DND-41 (cell line): ENCODE measurements around the gene PSD2.

Experiments used
- ATAC-seq: fragments of 200-7000 bp; cut with Tn5 transposase; 3 replicates; pipeline ENCODE4 v1.9.1; 2021; ENCODE audit warnings: low read depth; ENCODE audit not compliant: insufficient read depth
- DNase-seq: peaks from one replicate; pipeline ENCODE4 v3.0.0-alpha.2; 2020
- H2AFZ ChIP-seq: 2 replicates; pipeline ENCODE4 v1.6.0; 2012; ENCODE audit warnings: low read depth, low read length
- H3K27ac ChIP-seq: 2 replicates; pipeline ENCODE4 v1.5.1; 2012; ENCODE audit warnings: low read length, inconsistent platforms
- H3K27me3 ChIP-seq: fragments of 200-600 bp; sonication (generic); 2 replicates; pipeline ENCODE4 v1.6.0; 2012; ENCODE audit warnings: low read length, mild to moderate bottlenecking, inconsistent platforms; ENCODE audit not compliant: insufficient read depth, poor library complexity
- H3K36me3 ChIP-seq: 2 replicates; pipeline ENCODE4 v1.5.1; 2012; ENCODE audit warnings: low read length, inconsistent platforms; ENCODE audit not compliant: insufficient read depth
- H3K4me1 ChIP-seq: 2 replicates; pipeline ENCODE4 v1.5.1; 2012; ENCODE audit warnings: mild to moderate bottlenecking, low read length; ENCODE audit not compliant: insufficient read depth
- H3K4me2 ChIP-seq: 2 replicates; pipeline ENCODE4 v1.6.0; 2012; ENCODE audit warnings: mild to moderate bottlenecking, moderate library complexity, low read length, inconsistent platforms; ENCODE audit not compliant: insufficient read depth
- H3K4me3 ChIP-seq, 2 experiments: fragments of 200-600 bp in 1 of 2; shearing (Covaris generic) in 1 of 2; 2 replicates each; pipeline ENCODE4 v1.5.1; 2012 to 2016; ENCODE audit warnings: inconsistent platforms in 2 of 2, low read length in 2 of 2, mild to moderate bottlenecking in 2 of 2, low read depth in 1 of 2, moderate library complexity in 1 of 2
- H3K79me2 ChIP-seq: 2 replicates; pipeline ENCODE4 v1.6.0; 2012; ENCODE audit warnings: low read length, inconsistent platforms; ENCODE audit not compliant: insufficient read depth
- H3K9ac ChIP-seq: 2 replicates; pipeline ENCODE4 v1.6.0; 2012; ENCODE audit warnings: low read depth, mild to moderate bottlenecking, inconsistent platforms, low read length, moderate library complexity
- H3K9me3 ChIP-seq: 2 replicates; pipeline ENCODE4 v1.5.1; 2012; ENCODE audit warnings: low read length, moderate library complexity, mild to moderate bottlenecking, inconsistent platforms; ENCODE audit not compliant: insufficient read depth, severe bottlenecking
- H4K20me1 ChIP-seq: 2 replicates; pipeline ENCODE4 v1.6.0; 2012; ENCODE audit warnings: low read length; ENCODE audit not compliant: insufficient read depth
- EZH2 ChIP-seq: IDR thresholded peaks from 3 replicates; pipeline ENCODE4 v1.6.1; 2012; ENCODE audit warnings: borderline replicate concordance, low read depth, mild to moderate bottlenecking, moderate library complexity, low read length, inconsistent platforms; ENCODE audit not compliant: severe bottlenecking
- TF ChIP-seq, protein P1 (sequence below): IDR thresholded peaks from 2 replicates; pipeline ENCODE4 v1.5.1; 2012; ENCODE audit warnings: borderline replicate concordance, low read length, moderate library complexity, mild to moderate bottlenecking; ENCODE audit not compliant: poor library complexity, severe bottlenecking; ENCODE audit errors: extremely low read depth

The PSD2 gene

DNA sequence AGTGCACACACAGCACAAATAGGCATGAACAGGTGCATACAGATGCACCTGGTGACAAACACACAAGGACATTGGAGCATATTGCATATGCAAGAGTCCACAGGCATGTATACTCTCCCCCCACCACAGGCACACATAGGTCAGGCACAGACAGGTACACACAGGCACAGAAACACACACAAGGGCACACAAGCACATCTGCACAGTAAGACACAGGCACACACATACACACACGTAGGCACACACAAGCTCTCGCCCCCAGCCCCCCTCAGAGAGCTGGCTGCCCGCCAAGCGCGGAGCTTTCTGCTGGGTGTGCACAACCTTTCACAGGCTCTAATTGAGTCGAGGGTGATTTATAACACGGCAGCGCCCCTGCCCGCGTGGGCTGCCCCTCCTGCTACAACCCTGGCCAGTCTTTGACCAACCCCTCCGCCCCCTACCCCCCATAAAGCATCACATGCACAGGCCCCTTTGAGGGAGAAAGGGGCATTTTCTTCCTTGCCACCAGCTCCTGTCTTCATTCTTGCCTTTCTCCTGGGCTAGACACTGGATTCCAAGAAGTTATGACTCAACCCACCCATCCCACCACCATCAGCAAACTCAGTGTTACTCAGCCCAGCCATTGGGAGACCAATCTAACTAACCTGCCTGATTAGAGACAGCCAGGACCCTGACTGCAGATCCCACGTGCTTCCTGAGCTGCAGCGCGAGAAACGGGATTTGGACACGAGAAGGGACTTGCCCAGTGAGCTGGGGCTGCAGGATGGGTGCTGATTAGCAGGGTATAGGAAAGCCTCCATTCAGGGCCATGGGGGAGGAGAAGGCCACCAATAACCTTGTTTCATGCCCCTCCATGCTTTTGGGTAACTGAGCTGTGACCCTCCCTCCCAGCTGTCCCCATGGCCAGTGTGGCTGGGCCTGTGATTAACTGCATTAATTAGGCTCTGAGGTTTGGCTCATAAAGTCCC is 42.8 kb upstream of the PSD2 start:
- Histone ChIP-seq H3K27ac (no peak overlapping the region), H3K27me3 (no peaks in the 10 kb centered on the region), H3K9me3 (no peaks in the 10 kb centered on the region), H4K20me1 (no peaks in the 10 kb centered on the region), H3K79me2 (no peaks in the 10 kb centered on the region), H3K9ac (no peak overlapping the region), H3K4me3 (no peak overlapping the region), H3K4me1 (peaks cover 11% of the 10 kb centered on the region), H3K4me2 (no peak overlapping the region), H3K36me3 (no peaks in the 10 kb centered on the region), H2AFZ (no peak overlapping the region)
- no peak for DNase-seq
- no peak for TF ChIP-seq EZH2
- TF ChIP-seq, protein P1, sequence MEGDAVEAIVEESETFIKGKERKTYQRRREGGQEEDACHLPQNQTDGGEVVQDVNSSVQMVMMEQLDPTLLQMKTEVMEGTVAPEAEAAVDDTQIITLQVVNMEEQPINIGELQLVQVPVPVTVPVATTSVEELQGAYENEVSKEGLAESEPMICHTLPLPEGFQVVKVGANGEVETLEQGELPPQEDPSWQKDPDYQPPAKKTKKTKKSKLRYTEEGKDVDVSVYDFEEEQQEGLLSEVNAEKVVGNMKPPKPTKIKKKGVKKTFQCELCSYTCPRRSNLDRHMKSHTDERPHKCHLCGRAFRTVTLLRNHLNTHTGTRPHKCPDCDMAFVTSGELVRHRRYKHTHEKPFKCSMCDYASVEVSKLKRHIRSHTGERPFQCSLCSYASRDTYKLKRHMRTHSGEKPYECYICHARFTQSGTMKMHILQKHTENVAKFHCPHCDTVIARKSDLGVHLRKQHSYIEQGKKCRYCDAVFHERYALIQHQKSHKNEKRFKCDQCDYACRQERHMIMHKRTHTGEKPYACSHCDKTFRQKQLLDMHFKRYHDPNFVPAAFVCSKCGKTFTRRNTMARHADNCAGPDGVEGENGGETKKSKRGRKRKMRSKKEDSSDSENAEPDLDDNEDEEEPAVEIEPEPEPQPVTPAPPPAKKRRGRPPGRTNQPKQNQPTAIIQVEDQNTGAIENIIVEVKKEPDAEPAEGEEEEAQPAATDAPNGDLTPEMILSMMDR, result no peak
- ATAC-seq, result no peak

DNA sequence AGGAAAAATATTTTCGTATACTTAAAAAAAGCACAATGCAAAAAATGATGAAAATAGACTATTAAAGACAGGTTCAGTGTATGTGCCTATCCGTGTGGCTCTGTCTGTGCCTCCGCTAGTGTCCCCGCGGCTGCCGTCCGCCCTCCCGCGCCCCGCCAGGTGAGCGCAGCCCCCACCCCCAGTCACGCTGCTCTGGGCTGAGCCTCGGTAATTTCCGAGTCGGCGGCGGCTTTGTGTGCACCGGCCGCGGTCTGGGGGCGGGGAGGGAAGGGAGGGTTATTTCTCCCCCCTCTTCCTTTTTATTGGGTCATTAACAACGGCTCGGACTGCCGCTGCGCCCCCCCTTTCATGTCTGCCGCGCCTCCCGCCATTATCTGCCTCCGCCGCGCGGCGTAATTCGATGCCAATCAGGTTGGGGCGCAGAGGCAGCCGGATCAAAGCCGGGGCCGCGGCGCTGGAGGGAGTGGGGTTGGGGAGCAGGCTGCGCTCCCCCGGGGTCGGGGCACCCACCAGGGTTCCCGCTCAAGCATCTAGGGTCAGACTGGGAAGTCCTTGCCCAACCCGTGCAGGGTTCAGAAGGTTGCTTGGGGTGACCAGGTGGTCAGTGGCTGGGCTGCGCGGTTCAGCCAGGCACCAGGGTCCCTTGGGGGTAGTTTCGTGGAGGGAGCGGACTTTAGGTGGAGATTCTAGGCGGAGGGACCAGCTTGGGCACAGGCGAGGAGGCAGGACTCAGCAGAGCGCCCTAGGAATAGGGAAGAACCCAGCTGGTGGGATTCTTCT is 39.5 kb upstream of the PSD2 start:
- Histone ChIP-seq H3K4me1 (peaks cover 13% of the 10 kb centered on the region), H3K4me3 (no peak overlapping the region), H3K9ac (no peak overlapping the region), H3K9me3 (no peaks in the 10 kb centered on the region), H3K79me2 (no peaks in the 10 kb centered on the region), H4K20me1 (no peaks in the 10 kb centered on the region; the same call in 1 of the 2 replicates), H3K4me2 (no peak overlapping the region), H3K27ac (no peak overlapping the region), H3K27me3 (no peaks in the 10 kb centered on the region), H2AFZ (no peak overlapping the region), H3K36me3 (no peaks in the 10 kb centered on the region)
- no peak for DNase-seq
- TF ChIP-seq, protein P1, result no peak
- TF ChIP-seq EZH2, result no peak
- ATAC-seq, result no peak

DNA sequence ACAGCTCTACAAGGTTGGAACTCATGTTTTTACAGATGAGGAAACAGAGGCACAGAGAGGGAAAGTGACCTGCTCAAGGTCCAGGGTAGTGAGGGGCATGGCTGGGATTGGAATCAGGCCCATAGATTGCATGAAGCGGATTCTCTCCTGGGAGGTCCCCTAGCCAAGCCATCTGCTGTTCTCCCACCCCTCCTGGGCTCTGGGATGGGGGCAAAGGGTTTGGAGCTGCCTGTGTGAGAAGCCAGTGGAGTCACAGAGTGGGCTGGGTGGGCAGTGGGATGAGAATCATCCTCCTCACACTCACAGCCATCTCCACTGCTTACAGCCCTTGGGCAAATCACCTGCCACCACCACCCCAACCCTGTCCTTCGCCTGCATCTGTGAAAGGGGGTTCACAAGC is 38.6 kb upstream of the PSD2 start:
- no peaks in the 10 kb centered on the region for H3K36me3 ChIP-seq
- ATAC-seq (no peak), DNase-seq (no peak)
- no peak overlapping the region for H3K4me2 ChIP-seq
- H4K20me1 ChIP-seq, result no peaks in the 10 kb centered on the region; the same call in 1 of the 2 replicates
- H3K9me3 ChIP-seq, result no peaks in the 10 kb centered on the region
- no peaks in the 10 kb centered on the region for H3K27me3 ChIP-seq
- no peak overlapping the region for H3K27ac ChIP-seq
- H3K79me2 ChIP-seq, result no peaks in the 10 kb centered on the region
- H3K4me1 ChIP-seq, result peaks cover 13% of the 10 kb centered on the region
- TF ChIP-seq, protein P1, result no peak
- no peak for TF ChIP-seq EZH2
- H3K4me3 ChIP-seq, result no peak overlapping the region
- no peak overlapping the region for H3K9ac ChIP-seq
- no peak overlapping the region for H2AFZ ChIP-seq
